Measurements from ENCODE around the gene SF3B6.
"Not testable (repeated sequence)": the region's sequence is repeated elsewhere in the genome, so short reads cannot be mapped to it uniquely, and the experiment has no call there.

SF3B6 gene

DNA sequence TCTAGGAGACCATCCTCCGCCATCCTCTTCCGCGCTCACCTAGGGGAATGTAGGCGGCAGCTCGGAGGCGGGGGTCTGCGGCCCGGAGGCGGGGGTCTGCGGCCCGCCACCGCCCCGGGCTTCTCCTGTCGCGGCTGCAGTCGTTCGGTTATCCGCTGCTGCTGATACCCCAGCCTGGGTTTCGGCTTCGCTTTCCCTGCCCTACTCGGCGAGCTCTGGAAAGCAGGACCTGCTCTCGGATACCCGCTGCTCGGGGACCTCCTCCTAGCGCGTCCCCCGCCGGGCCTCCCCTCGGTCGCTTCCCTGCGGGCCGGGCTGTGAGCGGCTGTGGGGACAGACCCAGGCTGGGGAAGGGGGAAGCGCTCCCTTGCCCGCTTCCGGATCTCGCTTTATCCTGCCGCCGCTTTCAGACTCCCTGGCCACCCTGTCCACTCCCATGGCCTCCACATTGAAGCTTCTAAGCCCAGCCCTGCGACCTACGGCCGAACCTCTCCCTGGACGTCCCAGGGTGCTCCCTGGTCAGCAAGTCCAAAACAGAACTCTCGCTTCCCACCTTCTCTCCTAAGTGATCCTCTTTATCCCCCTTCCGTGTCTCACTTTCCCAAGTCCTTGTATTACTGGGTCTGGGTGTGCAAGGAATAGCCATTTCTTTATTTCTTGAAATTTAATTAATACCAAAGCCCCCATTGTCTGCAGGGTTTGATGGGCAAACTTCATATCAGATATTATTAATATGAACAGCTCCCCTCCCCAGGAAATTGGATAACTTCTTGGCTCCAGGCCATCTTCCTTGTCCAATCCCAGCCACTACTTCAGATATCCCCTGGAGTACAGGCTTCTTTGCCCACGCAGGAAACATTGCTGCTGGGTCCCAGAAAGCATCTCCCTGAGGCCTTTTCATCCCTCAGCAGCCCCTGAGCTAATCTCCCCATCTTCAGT is 25.8 kb downstream of the SF3B6 start:
- no peak for DNase-seq (ENCODE audit: low read depth)

DNA sequence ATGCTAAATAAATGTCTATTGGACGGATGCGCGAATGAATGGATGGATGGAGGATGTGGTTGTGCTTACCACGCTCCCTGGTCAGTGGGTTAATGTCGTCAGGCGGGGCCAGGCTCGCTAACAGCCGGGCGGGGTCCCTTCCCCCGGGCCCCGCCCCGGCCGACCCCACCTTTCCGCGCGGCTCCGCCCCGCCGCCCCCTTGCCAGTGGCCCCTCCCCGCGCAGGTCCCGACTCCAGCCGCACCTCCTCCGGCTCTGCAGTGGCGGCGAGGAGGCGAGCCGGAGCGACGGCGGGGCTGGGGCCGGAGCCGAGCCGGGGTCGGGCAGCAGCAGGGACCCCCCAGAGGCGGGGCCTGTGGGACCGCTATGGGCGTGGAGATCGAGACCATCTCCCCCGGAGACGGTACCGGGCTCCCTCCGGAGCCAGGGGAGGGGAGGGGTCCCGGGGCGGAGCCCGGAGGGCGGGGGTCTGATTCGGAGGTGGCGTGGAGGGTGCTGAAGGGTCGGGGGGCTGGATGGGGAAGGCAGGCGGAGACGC is 26.6 kb downstream of the SF3B6 start, which contains the start of gene FKBP1B:
TSS of gene FKBP1B (plus strand) at position 257 of the 537 bp plus-strand sequence. CDS start at position 366, 109 bp downstream.
- DNase-seq (ENCODE audit: low read depth) = peak; percentile 63

DNA sequence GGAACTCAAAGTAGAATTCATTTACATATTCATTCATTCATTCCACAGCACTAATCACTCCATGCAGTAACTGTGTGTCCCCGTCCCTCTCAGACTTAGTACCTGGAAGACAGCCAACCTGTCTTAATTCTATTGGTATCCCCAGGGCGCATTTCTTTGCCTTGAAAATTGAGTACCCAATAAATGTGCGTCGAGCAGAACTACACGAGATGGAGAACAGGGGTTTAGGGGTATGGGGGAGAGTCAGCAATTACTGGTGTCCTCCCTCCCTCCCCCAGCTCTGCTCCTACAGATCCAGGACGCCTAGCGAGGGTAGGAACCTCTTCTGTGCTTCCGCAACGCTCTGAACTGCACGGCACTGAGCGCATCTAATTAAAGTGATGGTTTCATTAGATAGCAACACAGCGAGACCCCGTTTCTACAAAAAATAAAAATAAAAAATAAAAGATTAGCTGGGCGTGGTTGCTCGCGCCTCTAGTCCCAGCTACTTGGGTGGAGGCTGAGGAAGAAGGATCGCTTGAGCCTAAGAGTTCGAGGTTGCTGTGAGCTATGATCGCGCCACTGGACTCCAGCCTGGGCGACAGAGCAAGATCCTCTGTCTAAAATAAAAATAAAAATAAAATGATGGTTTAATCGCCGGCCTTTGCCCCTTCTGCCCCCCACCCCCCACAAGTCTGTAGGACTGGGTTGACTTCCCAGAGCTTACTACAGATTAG is 27.2 kb downstream of the SF3B6 start:
- DNase-seq (ENCODE audit: low read depth) = no peak

GRCh38 chr2:24047703-24048033 is 28.5 kb downstream of the SF3B6 start:
- no peak for DNase-seq (ENCODE audit: low read depth)

DNA sequence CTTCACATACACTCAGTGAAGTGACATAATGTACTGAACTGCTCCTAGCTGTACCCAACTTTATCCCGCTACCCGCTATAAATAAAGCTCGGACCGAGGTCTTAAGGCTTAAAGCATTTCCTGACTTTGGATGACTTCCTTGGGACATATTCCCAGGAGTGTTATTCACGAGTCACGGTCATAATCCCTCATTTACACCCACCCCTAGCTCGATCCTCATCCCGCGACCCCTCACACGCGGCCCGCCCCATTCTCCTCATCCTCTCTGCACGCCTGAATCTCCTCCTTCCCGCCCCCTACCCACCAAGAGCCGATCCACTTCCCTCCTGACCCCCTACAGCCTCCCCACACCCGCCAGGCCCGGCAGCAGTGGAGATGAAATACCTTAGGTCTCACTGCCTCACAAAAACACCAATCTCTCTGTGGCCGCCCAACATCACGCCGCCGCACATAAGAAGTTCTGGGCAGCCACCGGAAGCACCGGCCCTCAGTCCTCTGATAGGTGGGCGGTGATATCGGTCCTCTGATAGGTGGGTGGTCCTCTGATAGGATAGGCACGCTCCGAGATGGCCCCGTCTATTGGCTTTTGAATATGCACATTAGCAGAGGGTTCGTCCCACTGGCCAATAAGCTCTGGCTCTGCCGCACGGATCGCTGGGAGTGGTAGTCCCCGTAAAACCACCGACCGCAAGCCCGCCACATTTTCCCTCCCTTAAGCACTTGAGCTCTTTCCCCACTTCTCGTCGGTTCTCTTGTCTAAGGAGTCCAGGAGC is 29.0 kb downstream of the SF3B6 start, which contains the start of gene WDCP:
TSS of gene WDCP (minus strand) at position 462 of the 773 bp plus-strand sequence. CDS start 7,897 bp downstream, outside the sequence.
- peak; percentile 86 for DNase-seq (ENCODE audit: low read depth)

- DNase-seq (ENCODE audit: low read depth) = no peak
Measured at GRCh38 chr2:24046599-24046929, 29.6 kb downstream of the SF3B6 start.

- DNase-seq (ENCODE audit: low read depth) = no peak
Measured at GRCh38 chr2:24045511-24046508, 30.3 kb downstream of the SF3B6 start.

GRCh38 chr2:24043133-24043532 is 33.0 kb downstream of the SF3B6 start:
- not testable (repeated sequence) for DNase-seq (ENCODE audit: low read depth)

GRCh38 chr2:24040511-24040910 is 35.6 kb downstream of the SF3B6 start:
- DNase-seq (ENCODE audit: low read depth) = no peak

DNA sequence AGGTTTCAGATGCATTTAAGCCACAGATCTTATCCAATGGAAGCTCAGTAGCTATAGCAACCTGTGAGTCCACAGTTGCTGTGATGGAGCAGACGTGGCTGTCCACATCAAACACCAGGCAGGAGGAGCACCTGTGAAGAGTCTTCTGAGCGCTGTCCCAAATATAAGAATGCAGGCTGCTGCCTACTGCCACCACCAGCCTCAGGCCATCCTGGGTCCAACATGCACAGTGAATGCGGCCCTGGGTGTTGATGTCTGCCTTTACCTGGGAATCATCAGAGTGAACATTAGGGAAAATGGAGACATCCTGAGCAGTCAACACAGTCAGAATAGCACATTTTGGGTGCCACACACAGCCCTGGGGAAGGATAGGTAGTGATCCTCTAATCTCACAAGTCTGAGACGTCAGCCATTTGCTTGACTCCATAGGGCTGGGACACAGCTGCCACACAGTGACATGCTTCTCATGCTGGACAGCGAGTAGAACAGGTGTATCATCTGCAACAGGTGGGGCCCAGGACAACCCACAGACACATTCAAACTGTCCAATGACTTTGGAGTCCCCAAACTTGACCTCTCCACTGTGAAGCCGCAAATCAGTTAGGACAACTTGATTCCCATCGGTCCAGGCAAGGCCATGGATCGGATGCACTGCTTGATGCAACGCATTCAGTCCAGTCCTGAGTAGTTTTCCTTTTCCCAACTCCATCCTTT is 37.2 kb downstream of the SF3B6 start:
- no peak for DNase-seq (ENCODE audit: low read depth)

DNA sequence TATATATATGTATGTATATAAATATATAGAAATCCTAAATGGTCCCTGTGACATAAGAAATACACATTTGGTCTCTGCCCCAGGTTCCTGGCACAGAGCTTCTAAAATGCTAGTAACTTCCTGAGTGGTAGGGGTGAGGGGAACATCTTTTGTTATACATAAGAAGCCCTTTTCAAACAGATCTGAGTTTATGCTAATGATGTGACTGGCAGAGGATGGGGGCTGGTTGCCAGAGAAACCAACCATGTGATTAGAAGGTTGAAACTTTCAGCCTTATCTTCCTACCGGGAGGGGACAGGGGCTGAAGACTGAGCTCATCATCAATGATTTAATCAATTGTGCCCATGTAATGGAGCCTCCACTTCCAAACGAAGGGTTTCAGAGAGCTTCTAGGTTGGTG is 49.9 kb downstream of the SF3B6 start:
- DNase-seq (ENCODE audit: low read depth) = no peak

- no peak for DNase-seq (ENCODE audit: low read depth)
Measured at GRCh38 chr2:24024996-24025663, 51.0 kb downstream of the SF3B6 start.

DNA sequence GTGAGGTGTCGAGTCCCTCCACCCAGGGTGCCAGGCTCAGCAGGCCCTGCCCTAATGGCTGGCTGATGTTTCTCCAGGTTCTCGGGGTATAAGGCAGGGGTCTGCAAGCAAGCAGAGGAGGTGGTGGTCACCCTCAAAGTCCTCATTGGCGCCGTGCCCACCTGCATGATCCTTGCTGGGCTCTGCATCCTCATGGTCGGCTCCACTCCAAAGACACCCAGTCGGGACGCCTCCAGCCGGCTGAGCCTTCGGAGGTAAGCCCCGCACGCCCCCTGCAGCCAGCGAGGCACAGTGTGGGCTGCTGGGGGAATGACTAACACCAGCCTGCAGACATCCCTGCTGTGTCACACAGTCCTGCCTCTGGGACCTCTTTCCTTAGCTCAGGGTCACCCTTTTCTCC is 52.1 kb downstream of the SF3B6 start:
- no peak for DNase-seq (ENCODE audit: low read depth)

DNA sequence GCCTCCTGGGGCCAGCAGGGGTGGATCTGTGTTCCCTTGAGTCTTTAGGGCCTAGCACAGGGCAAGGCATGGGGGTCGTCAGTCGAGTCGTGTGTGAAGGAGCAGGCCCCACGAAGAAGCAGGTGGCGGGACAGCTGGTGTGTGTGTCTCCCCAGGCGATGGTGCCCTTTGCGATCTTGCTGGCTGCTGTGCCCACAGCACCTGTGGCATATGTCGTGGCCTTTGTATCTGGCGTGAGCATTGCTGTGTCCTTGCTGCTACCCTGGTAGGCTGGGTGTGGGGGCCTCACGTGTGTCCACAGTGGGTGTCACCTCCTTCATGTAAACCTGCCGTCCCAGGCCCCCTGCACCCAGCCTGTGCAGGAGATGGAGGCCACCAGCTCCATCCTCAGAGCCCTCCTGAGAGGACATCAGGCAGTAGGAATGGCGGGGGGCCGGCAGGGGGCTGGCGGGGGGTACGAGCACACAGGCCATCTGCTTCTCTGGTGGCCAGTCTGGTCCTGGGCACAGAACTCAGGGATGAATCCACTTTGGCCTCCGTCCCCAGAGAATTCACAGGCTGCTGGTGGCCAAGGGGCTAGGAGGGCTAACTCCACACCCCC is 53.1 kb downstream of the SF3B6 start:
- DNase-seq (ENCODE audit: low read depth) = no peak

GRCh38 chr2:24022324-24022974 is 53.7 kb downstream of the SF3B6 start:
- DNase-seq (ENCODE audit: low read depth) = no peak

DNA sequence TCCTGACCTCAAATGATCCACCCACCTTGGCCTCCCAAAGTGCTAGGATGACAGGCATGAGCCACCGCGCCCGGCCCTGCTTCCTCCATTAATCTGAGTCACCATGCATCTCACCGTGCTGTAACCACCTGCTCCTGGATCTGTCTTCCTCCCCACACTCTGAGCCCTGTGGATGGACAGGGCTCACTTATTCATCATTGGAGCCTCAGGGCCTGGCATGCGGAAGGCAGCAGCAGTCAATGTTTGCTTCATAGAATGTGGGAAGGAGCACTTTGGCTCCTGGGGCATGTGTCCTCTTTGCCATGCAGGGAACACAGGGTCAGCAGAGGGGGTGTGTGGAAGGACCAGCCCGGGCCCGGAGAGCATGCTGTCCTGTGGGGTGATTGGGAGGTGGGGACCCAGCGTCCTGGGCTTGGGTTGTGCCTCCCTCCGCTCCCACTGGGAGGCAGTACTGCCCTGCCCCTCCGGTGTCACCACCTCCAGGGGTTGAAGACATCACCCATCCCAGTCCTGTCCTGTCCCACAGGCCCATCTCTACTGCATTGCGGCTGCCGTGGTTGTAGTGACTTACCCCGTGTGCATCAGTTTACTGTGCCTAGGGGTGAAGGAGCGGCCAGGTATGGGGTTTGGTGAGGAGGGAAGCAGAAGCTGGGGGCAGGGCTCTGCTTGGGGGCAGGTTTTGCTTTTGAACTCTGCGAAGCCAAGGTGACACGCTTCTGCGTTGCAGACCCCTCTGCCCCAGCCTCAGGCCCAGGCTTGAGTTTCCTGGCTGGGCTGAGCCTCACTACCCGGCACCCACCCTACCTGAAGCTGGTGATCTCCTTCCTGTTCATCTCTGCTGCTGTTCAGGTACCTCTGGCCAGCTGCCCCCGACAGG is 54.8 kb downstream of the SF3B6 start:
- DNase-seq (ENCODE audit: low read depth) = peak; percentile 15

DNA sequence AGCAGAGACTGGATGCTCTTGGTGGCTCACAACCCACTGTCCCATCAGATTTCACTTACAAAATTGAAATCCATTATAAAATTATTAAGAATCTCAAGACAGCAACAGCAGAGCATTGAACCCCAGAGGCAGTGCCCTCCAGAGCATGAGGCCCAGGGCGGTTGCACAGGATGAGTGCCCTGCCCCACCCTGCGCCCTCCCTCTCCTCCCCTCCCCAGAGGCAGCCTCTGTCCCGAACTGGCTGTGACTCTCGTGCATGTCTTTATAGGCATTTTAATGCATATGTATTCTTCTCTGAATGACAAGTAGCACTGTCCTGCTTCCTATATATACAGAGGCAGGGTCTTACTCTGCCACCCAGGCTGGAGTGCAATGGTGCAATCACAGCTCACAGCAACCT is 55.9 kb downstream of the SF3B6 start:
- DNase-seq (ENCODE audit: low read depth) = no peak

DNA sequence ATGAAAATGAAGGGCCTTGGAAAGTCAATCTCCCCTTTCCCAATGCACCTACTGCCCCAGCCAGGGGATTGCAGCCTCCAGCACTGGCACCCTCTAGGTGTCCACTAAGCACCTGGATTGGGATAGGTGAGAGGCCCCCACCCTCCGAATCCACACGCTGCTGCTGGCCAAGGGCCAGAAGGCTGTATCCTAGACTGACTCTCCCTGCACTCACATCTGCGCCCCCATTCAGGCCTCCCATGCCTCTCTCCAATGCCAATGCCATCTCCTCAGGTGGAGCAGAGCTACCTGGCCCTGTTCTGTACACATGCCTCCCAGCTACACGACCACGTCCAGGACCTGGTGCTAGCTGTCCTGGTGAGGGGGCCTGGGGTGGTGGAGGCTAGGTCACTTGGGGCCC is 56.4 kb downstream of the SF3B6 start:
- no peak for DNase-seq (ENCODE audit: low read depth)

Measured in activated T-cell treated with anti-CD3 and anti-CD28 coated beads for 48 hours (primary cell).